H7 (cell line): ENCODE data around the gene MAGEF1. TPM values are rescaled to one million over a fixed set of nuclear protein-coding genes. Genes with fewer than 3 reads are reported as not detected.
A peak's percentile ranks its signal among the peaks of the same experiment; 100 is the strongest.

Source experiments
- DNase-seq: peaks from one replicate; pipeline ENCODE4 v3.0.0; 2012
- H3K27me3 ChIP-seq: 2 replicates; pipeline ENCODE4 v1.6.0; 2011; ENCODE audit warnings: mild to moderate bottlenecking, low read length; ENCODE audit not compliant: control insufficient read depth, insufficient read depth
- H3K36me3 ChIP-seq: replicated peaks from 2 replicates; pipeline ENCODE4 v1.5.1; 2011; ENCODE audit warnings: low read length; ENCODE audit not compliant: control insufficient read depth, insufficient read depth
- H3K4me3 ChIP-seq: 2 replicates; pipeline ENCODE4 v1.5.1; 2011; ENCODE audit warnings: low read depth, mild to moderate bottlenecking, control low read depth, low read length, moderate library complexity; ENCODE audit not compliant: insufficient read depth
- total RNA-seq: library from RNA; depleted of rRNA; stranded (reverse); fragments of >200 nt; shearing (Covaris generic); gene quantifications from 2 replicates; pipeline ENCODE4 v1.2.3, GENCODE V29; 2014

MAGEF1 gene
- total RNA-seq, 1 experiment from 2014 or later = 59.8 TPM

- no peak overlapping the region for H3K4me3 ChIP-seq
- no peak for DNase-seq
- no peaks in the 10 kb centered on the region for H3K27me3 ChIP-seq
- no peaks in the 10 kb centered on the region for H3K36me3 ChIP-seq
These were observed 31.2 kb downstream of the MAGEF1 start for GRCh38 chr3:184680385-184681345.

DNA sequence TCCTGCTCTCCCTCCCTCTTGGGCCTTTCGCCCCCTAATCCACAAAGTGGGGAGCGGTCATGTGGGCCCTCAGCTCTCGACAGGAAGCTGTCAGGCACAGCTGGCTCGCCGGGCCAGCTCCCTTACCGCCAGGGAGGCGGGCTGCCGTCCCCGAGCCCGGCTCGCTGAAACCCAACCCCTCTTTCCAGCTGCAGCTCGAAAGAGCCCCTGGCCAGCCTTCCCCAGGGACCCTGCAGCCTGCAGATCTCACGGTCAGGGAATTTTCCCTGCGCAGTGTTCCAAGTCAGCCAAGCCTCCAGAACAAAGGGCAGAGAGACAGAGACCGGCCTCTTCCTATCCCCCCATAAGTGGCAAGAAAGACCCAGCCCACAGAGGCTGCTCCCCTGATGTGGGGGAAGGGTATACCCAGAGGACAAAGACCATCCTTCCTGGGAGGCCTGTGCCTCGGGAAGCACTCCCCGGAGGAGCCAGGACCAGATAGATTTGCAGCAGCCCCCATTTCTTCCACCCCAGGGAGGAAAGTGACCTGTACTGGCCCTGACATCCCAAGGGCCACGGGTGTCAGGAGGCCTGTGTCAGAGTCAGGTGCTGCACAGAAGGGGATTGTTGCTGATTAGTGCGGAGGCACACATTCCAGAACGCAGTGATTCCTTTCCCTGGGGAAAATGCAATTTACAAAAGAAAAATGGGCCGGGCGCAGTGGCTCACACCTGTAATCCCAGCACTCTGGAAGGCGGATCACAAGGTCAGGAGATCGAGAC lies 32.6 kb downstream of the MAGEF1 start:
- DNase-seq = peak; percentile 89
- no peak overlapping the region for H3K4me3 ChIP-seq
- H3K36me3 ChIP-seq = no peaks in the 10 kb centered on the region
- H3K27me3 ChIP-seq = no peaks in the 10 kb centered on the region

GRCh38 chr3:184678317-184679055 lies 33.4 kb downstream of the MAGEF1 start:
- H3K36me3 ChIP-seq = no peaks in the 10 kb centered on the region
- H3K27me3 ChIP-seq = no peaks in the 10 kb centered on the region
- H3K4me3 ChIP-seq = no peak overlapping the region
- DNase-seq = no peak

DNA sequence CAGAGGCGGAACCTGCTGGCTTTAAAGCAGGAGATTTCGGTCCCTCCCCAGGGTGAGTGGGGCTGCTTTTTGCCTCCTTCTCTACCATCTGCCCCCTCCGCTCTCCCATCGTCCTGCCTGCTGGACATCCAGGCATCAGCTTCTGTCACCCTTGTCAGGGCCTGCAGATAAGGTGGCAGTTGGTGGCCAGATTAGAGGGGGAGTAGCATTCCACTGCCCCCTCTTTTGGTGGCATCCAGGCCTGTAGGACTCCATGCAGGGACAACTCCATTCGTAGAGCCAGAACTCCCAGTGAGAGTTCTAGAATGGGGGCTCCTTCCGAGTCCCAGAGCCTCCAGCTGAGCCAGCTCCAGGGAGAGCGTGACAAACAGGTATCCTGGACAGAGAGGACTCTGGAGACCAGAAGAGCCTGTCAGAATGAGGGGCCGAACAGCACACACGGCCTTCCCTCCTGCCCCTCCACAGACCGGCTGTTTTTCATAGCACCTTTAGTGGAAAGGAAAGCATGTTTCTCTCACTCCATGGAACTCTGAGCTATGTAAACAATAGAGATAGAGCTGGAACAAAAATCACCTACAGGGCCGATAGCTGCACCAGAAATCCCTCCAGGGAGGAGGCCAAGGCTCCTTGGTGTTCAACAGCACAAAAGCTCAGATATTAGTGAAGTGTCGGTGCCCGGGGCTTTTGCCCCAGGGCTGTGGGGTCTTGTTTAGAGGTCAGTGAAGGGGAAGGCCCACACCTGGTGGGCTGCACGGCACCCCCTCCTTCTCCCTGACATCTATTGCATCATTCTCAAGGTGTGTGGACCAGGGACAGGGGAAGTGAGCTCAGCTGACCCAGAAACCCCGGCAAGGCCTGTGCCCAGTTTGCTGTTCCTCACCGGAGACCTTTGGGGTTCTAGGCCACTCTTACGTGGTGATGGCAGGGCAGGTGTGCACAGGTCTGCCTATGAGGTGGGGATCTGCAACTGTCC lies 34.2 kb downstream of the MAGEF1 start:
- Histone ChIP-seq H3K4me3 (no peak overlapping the region), H3K36me3 (no peaks in the 10 kb centered on the region), H3K27me3 (no peaks in the 10 kb centered on the region)
- no peak for DNase-seq

GRCh38 chr3:184676927-184677326 lies 34.9 kb downstream of the MAGEF1 start:
- no peak overlapping the region for H3K4me3 ChIP-seq
- H3K36me3 ChIP-seq = no peaks in the 10 kb centered on the region
- no peak for DNase-seq
- H3K27me3 ChIP-seq = no peaks in the 10 kb centered on the region

GRCh38 chr3:184674626-184675025 lies 37.2 kb downstream of the MAGEF1 start:
- no peak overlapping the region for H3K4me3 ChIP-seq
- DNase-seq = no peak

GRCh38 chr3:184672977-184673870 lies 38.6 kb downstream of the MAGEF1 start:
- no peaks in the 10 kb centered on the region for H3K36me3 ChIP-seq
- H3K27me3 ChIP-seq = no peaks in the 10 kb centered on the region
- DNase-seq = no peak
- H3K4me3 ChIP-seq = no peak overlapping the region

More at GRCh38 chr3:184674626-184675025, 37.2 kb downstream of the MAGEF1 start:
- Histone ChIP-seq H3K27me3 (no peaks in the 10 kb centered on the region), H3K36me3 (no peaks in the 10 kb centered on the region)

- no peaks in the 10 kb centered on the region for H3K27me3 ChIP-seq
- no peak for DNase-seq
- no peak overlapping the region for H3K4me3 ChIP-seq
- no peaks in the 10 kb centered on the region for H3K36me3 ChIP-seq
These were observed 39.5 kb downstream of the MAGEF1 start for GRCh38 chr3:184672335-184672734.

DNA sequence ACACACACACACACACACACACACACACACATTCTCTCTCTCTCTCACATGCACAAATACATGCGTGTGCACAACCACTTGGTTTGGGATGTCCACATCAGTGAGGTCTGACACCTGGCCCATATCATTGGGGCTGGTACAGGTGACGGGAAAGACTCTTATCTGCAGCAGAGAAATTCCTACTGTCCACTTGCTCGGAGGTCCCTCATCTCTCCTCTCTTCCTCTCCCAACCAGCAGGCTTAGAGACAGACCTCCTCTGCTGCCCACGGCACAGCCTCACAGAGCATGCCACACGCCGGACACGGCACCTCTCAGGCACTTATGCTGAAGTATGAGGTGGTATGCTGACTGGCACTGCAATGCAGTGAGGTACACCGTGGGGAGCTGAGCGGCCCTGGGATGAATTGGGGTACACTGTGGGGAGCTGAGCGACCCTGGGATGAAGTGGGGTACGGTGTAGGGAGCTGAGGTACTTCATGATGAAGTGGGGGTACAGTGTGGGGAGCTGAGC lies 41.7 kb downstream of the MAGEF1 start:
- Histone ChIP-seq H3K36me3 (no peaks in the 10 kb centered on the region), H3K27me3 (no peaks in the 10 kb centered on the region), H3K4me3 (no peak overlapping the region)
- no peak for DNase-seq

GRCh38 chr3:184669578-184669977 lies 42.3 kb downstream of the MAGEF1 start:
- Histone ChIP-seq H3K36me3 (no peaks in the 10 kb centered on the region), H3K4me3 (no peak overlapping the region), H3K27me3 (no peaks in the 10 kb centered on the region)
- DNase-seq = no peak

DNA sequence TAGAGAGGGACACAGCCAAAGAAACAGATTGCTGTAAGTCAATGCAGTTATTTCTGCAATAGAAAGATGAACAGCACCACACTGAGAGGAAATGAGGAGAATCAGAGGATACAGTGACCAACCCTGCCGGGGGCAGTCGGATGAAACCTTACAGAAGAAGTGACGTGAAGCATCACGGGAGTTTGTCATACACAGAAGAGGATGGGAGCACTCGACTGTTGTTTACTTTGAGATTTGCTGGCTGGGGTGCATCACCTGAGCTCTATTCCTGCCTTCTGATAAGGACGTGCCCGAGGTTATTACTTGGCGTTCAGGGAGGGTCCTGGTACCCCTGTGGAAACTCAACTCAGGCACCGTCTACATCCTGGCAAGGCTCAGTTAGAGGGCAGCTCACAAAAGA lies 45.4 kb downstream of the MAGEF1 start:
- H3K36me3 ChIP-seq = no peaks in the 10 kb centered on the region
- no peak for DNase-seq
- H3K4me3 ChIP-seq = no peak overlapping the region
- H3K27me3 ChIP-seq = no peaks in the 10 kb centered on the region

GRCh38 chr3:184665101-184665500 lies 46.8 kb downstream of the MAGEF1 start:
- no peaks in the 10 kb centered on the region for H3K36me3 ChIP-seq
- no peaks in the 10 kb centered on the region for H3K27me3 ChIP-seq
- H3K4me3 ChIP-seq = no peak overlapping the region
- no peak for DNase-seq

- H3K36me3 ChIP-seq = no peaks in the 10 kb centered on the region
- H3K27me3 ChIP-seq = no peaks in the 10 kb centered on the region
- peak; percentile 31 for DNase-seq
- no peak overlapping the region for H3K4me3 ChIP-seq
These were observed 48.1 kb downstream of the MAGEF1 start for GRCh38 chr3:184663756-184664155.
